NCI-H524 treated with DMSO at 0.1 percent for 48 hours (cell line): ENCODE results near the gene KCTD15.
"Not testable (repeated sequence)": the region's sequence is repeated elsewhere in the genome, so short reads cannot be mapped to it uniquely, and the experiment has no call there.

Experiments
- DNase-seq: peaks from one replicate; lab custom pipeline; 2025; lab: John Stamatoyannopoulos, UW

Gene KCTD15

DNA sequence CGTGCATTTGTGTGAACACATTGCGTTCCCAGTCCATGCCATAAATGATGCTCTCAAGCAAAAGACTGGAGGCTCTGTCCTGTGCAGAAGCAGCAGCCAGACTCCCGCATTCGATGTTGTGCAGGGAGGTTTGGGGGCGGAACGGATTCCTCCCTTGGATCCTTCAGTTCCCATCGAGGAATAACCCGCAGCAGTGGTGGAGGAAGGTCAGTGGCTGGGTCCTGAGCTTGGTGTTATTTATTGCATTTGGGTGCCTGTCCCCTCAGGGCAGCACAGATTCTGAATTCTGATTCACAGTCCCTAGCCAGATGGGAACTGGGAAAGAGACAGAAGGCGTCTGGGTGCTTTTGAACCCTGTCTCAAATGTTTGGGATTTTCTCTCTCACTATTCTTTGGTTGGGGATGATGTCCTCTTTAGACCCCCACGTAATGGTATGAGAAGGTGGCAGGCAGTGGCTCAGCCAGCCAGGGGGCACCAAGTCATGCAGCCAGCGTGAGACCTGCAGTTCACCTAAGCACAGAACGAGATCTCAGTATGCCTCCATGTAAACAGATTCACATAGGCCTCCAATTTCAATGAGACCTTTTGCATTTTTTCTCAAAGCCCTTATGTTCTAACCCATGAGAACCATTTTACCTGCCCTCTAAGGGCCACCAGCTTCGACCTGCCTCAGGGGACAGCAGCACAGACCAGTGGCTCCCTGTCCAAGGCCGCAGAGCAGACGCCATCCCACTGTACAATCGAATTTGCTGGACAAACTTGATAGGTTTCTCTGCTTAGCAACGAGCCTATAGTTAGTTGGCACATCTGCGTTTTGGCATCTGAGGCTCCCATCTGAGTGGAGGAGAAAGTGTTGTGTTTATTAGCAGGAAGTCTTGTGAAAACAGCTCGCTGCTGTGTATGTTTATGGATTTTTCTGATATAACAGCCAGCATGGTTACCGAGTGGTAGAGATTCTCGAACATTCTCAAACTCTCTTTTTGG, 17.8 kb downstream of the KCTD15 start:
- DNase-seq, result no peak

DNA sequence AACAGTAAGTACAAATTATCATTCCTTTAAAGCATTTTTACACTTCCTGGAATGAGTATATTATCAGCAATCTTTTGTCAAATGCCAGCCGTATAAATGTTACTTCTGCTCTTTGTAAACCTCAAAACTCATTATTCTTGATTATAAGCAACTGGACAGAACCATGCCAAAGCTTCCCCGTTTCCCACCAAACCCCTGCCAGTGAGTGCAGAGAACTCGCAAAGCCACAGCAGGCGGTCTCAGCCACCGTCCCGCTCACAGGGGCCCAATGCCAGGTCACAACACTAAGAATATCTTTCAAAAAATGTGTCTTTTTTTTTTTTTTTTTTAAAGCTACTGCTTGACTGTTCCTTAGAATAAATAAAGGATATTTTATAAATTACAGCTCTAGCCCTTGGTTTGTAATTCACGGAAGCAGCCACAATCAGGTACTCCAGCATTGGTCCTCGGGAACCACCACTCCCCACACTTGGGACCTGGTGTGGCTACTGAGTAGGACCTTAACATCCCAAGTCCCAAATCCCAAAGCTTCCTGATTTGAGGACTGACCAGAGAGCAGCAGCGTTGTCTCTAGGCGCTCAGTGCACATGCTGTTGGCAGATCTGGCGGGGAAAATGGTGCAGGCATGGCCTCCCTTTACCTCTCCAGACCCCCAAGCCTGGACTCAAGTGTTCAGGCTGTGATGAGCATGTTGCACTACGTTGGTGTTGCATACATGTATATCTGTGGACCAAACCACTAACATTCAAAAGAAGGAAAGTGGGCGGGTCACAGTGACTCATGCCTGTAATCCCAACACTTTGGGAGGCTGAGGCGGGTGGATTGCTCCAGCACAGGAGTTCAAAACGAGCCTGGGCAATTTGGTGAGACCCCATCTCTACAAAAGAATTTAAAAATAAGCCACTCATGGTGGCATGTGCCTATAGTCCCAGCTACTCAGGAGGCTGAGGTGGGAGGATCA, 19.0 kb downstream of the KCTD15 start:
- DNase-seq, result no peak

DNA sequence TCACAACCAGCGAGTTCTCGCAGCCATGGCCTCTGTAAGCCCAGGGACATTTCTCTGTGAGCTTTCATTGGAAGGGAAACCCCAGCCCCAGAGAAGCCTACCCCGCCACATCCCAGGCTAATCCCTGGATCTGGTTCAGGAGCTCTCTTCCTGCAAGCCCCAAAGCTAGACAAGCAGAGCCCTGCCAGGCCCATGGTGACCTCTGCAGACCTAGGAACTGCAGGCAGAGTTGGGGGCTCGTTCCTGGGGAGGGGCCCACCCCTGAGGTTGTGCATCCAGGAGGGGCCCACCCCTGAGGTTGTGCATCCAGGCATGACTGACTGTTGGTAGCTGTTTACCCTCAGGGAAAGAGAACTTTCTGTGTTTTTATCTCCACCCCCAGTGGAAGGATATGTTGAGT, 21.7 kb downstream of the KCTD15 start:
- DNase-seq, result no peak

DNA sequence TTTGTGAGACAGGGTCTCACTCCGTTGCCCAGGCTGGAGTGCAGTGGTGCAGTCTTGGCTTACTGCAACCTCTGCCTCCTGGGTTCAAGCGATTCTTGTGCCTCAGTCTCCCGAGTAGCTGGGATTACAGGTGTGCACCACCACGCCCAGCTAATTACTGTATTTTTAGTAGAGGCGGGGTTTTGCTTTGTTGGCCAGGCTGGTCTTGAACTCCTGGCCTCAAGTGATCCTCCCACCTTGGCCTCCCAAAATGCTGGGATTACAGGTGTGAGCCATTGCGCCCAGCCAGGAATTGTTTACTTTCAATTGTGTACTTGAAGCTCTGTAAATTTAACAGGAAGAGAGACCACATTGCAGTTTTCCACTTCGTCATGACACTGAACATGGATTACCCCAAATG, 22.4 kb downstream of the KCTD15 start:
- not testable (repeated sequence) for DNase-seq

DNA sequence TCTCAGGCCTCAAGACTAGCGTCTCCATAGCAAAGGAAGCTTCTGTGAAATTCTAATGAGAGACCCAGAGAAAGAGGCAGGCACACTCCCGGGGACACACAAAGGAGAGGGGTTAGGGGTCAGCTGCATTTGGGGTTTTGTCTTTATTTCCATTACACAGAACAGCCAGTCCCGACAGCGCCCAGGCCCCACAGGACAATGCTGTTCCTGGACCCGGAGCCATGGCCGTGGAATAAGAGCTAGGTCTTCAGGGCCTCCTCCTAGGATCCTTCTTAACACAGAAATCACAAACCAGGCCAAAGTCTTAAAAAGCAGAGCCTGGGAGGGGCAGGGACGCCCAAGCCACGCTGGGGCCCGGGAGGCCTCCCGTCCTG, 22.8 kb downstream of the KCTD15 start:
- DNase-seq, result no peak

DNA sequence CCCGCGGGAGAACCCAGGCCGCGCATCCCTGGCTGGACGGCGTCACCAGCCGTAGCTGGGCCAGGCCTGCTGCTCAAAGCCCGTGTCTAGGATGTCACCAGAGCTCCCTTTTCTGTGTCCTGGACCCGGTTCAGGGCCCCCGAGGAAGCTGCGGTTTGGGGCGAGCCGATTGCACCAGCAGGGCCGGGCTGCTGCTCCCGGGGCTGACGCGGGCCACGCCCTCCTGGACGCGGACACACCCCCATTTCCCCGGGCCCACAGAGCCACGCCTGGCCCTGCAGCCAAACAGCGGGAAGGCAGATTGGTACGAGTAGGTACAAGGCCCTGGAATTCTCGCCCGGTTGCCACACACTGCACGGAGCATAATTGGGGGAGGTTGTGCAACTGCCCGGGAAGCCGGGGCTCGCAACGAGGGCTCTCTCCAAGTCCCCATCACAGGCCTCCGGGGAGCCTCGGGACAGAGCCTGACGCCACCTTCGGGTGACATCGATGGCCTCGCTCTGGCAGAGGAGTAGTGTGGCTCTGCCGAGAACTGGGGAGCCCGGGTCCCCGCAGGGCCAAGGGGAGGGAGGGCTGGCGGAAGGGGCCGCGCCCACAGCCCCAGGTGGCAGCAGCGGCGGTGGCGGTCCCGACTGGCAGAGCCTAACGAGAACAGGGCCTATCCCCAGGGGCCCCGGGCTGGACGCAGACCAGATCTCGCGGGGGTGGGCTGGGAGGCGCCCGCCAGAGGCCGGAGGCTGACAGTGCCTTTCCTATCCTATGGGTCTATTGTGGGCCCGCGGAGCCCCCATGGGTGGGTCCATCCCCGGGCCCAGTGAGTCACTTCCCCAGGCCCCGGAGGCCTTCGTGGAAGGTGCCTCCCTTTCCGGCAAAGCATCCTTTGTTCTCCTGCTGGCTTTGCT, 23.5 kb downstream of the KCTD15 start:
- DNase-seq, result no peak

DNA sequence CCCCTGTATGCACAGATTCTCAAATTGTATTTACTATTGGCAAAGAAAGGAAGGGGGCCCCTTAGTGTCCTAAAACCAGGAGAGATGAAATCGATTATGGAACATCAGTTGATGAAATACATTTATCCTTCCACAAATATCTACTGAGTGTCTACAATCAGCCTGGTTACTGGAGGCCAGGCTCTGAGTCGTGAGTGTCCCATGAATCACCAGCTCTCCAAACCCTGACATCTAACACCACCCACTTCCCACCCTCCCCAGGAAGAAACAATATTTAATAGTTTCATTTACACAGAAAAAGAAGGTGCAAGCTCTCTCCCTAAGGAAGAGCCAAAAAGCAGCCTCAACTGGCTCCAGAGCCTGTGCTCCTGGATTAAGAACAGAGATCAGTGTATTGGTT, 25.2 kb downstream of the KCTD15 start:
- DNase-seq, result no peak

DNA sequence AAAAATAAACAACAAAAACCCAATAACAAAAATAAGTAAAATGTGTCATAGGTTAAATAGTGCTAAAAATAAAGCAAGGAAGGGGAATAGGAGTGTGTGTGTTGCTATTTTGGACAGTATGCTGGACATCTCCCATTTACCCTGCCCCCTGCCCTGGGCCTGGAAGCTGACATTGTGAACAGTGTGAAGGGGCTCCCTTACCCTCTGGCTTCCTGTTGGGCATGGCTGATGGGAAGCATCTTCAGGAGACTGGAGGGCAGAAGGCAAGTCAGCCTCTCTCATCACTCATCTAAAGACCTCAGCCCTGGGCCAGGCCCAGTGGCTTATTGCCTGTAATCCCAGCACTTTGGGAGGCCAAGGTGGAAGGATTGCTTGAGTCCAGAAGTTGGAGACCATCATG, 26.7 kb downstream of the KCTD15 start:
- DNase-seq, result no peak

DNA sequence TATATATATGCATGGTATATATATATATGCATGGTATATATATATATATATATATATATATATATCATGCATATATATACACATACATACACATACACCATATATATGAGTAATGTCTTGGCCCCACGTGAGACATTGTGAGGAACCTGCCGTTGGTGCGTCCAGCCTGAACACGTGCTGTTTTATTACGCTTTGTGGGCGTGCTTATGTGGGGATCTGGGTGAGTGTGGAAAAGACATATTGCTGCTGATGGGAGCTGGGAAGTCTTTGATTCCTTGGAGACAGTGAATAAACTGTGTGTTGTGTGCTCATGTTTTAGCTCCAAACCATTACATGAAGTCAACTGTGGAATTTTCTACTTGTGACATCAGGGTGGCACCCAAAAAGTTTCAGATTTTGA, 28.9 kb downstream of the KCTD15 start:
- no peak for DNase-seq

DNA sequence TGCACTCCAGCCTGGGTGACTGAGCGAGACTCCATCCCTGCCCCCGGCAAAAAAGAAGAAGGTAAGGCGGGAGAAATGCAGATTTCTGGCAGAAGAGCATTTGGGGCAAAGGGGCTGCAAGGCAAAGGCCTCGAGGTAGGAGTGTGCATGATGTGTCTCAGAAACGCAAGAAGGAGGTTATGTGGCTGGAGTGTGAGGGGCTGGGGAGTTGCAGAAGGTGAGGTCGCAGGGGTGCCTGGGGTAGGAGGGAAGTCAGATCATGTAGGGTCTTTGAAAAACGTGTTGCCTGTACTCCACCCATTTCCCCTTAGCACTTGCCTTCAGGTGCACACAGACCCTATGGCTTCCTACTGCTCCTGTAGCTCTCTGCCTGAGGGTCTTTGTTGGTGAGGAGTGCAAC, 29.9 kb downstream of the KCTD15 start:
- no peak for DNase-seq

DNA sequence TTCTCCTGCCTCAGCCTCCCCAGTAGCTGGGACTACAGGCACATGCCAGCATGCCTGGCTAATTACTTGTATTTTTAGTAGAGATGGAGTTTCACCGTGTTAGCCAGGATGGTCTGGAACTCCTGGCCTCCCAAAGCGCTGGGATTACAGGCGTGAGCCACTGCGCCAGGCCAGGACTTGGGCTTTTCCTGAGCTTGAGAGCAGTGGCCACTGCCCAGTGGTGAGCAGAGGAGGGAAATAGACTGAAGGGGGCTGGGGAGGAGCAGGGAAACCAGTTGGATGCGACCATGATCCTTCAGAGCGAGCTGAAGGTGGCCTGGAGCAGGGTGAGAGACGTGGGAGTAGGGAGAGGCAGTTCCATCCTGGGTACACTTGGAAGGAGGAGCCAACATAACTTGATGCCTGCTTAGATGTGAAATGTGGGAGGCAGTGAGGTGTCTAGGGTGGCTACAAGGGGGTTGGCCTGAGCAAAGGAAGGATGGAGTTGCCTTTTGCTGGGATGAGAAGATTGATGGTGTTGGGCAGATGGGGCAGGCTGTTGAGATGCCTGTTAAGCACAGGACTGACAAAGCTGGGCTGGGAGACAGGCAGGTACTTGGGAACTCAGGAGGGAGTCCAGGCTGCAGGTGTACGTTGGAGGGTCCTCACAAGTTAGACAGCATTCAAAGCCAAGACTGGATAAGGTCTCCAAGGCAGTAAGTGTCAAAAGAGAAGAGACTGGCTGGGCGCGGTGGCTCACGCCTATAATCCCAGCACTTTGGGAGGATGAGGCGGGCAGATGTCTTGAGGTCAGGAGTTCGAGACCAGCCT, 31.8 kb downstream of the KCTD15 start:
- DNase-seq, result no peak

DNA sequence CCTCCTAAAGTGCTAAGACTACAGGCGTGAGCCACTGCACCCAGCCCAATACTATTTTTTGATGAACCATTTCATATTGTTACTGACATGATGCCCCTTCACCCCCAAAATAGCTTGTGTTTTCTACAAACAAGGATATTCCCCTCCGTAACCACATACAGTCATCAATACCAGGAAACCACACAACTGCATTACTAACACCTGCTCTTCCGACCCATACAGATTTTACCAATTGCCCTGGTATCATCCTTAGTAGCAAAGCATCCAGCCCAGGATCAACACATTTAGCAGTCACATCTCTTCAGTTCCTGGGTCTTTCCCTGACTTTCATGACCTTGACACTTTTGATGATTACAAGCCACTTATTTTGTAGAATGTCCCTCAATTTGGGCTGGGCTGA, 33.6 kb downstream of the KCTD15 start:
- DNase-seq, result no peak

DNA sequence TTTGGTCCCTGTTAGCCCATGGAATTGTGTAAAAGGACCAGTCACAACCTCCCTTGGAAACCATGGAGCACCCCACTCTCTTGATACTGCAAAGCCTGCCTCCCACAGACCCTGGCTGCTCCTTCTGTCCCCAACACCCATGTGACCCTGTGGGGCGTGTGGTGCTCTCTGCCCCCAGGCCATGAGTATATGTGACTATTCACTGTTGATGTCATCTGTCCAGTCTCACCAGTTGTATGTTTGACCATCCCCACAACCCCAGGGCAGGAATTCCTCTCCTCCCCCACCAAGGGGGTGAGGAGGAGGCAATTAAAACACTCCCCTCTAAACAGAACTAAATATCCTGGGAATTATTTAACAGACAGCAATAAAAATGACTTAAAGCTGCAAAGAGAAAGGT, 35.2 kb downstream of the KCTD15 start:
- no peak for DNase-seq

DNA sequence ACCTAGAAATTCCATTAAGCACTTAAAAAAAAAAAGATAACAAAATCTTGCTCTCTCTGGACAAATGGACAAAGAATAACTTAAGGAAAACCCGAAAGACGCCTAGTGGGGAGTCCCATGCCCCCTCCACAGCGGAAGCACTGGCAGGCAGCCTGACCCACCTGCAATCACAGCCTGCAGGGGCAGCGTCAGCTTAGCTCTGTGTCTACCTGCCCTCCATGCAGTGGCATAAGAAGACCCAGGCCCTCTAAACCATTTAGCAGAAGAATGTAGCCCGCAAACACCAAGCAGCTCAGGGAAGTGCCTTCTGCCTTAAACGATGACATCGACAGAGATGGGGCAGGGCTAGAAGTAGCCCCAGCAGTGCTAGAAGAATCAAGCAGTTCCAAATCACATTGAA, 36.0 kb downstream of the KCTD15 start:
- DNase-seq, result no peak

DNA sequence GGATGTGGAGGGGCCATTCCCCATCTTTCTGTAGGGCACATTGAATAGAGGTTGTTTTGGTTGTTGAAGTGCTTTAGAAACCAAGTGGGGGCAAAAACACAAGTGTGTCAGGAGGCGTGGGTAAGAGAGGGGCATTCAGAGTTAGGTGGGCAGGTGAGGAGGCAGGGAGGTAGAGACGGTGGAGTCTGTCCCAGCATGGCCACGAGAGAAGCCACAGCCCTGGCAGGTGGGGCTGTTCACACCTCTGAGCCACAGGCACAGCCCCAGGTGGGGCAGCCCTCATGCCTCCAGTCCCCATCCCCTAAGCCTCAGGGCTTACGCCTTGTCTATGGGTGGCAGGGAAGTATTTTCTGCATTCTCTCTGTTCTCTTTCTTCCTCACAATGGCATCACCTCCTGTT, 43.7 kb downstream of the KCTD15 start:
- DNase-seq, result no peak

DNA sequence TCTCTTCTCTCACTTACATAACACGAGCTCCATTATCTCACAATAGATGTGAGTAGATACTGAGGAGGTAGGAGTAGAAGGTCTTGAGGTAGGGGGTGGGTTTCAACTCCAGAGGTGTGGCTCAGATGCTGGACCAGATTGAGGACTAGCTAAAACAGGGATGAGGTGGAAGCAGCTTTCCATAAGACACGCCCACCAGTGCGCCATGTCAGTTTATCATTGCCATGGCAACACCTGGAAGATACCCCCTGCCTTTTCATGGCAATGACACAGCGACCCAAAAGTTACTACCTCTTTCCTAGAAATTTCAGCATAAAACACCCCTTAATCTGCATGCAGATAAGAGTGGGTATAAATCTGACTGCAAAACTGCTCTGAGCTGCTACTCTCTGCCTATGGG, 44.1 kb downstream of the KCTD15 start:
- DNase-seq, result no peak

DNA sequence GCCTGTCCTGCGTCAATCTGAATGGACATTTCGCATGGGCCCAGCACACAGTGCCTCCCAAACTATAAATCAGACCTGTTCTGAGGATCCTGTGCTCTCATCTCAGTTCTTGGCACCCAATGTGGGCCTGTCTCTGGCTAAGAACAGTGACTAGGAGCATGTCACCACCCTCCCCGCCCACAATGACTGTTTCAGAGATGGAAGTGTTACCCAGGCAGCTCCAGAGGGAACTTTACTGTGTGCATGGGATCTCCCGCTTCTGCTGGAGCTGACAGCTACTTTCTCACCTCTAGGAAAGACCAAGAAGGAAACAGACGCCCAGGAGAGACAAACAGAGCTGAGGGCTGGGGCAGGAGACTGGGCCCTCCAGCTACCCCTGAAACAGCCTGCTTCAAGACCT, 45.0 kb downstream of the KCTD15 start:
- DNase-seq, result no peak

DNA sequence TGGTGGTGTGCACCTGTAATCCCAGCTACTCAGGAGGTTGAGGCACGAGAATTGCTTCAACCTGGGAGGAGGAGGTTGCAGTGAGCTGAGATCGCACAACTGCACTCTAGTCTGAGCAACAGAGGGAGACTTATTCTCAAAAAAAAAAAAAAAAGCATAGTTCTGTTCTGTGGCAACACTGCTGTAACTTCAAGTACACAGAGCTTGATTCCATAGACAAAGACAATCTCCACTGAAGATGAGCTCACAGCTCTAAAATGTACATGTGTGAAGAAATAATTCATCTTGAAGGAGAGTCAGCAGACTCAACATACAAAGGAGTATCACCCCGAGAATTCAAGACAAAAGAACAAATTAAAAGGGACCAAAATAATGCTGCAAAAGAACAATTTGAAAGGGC, 47.8 kb downstream of the KCTD15 start:
- DNase-seq, result no peak

DNA sequence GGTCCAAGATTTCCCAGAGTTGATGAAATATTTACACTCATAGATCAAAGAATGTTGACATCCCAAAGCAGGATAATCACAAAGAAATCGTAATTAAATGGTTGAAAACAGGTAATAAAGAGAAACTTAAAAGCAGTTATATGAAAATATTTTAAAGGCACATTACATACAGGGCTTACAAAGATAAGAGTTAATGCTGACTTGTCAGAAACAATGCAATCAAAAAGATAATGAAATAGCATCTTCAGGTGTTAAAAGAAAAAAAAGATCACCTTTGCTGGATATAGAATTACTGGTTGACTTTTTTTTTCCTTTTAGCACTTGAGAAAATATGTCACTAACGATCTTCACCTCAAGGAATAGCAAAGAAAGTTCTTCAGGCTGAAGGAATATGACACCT, 48.8 kb downstream of the KCTD15 start:
- DNase-seq, result no peak

DNA sequence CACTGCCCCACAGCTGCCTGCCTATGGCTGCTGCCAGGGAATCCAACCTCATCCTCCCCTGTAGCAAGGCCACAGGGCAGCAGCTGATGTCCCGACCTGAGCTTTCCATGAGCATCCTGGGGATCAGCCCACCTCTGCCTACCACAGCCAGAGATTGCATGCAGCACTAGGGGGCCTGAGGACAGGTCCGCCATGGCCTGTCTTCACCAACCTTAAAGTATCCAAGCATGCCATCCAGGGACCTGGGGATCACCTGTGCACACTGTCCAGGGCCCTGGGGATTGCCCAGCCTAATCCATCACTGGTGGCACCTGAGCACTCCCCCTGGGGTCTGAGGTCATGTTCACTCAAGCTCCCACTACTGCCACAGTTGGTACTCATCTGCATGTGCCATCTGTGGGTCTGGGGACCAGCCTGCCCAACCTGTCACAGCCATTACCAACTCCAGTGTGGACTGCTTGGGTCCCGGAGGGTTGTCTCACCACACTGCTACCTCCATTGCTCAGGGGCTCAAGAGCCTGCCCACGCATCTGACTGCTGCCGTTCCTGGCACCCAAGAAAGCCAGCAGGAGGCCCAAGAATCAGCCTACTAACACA, 53.0 kb downstream of the KCTD15 start:
- no peak for DNase-seq

DNA sequence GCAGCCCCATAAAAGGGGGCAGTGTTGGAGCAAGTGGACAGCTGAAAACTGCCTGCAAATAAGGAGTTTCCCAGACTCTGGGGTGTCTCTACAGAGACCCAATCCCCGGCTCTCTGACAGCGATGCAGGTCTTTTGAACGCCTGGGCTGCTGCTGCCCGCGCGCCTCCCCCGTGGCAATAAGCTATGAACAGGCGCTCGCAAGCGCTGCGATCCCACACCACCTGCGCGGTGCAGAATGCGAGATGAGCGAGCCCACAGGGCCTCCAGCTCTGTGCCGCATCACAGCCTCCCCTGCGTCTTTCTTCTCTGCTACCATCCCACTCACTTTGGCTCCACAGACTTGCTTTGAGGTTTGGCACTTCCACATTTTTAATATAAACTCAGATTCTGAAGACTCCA, 62.3 kb downstream of the KCTD15 start:
- no peak for DNase-seq
